Measurements from ENCODE around the gene PGAM5. TPM values are rescaled to one million over a fixed set of nuclear protein-coding genes. Genes with fewer than 3 reads are reported as not detected.
A peak's percentile ranks its signal among the peaks of the same experiment; 100 is the strongest.
"Not testable (repeated sequence)": the region's sequence is repeated elsewhere in the genome, so short reads cannot be mapped to it uniquely, and the experiment has no call there.

PGAM5 gene
- total RNA-seq, 2 experiments from 2014 or later = 12.8 to 15.1 TPM

DNA sequence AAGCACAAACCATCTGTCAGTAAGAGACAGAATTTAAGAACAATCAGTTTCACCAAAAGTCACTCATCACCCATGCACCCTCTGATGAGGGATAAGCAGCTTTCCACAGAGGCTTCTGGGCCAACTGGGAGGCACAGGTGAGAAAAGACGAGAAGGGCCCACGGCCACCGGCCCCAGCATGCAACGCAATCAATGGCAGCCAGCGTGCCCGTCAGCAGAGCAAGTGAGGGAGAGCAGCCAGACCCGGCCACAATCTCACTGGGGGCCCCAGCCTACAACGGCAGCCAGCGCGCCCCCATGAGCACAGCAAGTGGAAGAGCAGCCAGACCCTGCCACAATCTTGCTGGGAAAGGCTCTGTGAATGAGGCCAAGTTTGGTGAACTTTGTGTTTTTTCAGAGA lies 37.7 kb downstream of the PGAM5 start:
- H3K27me3 Mint-ChIP-seq = no peaks in the 10 kb centered on the region
- H3K27me3 ChIP-seq (ENCODE audit: control insufficient read depth in 1 of 2, insufficient read depth in 2 of 2, low read length in 2 of 2) = no peaks in the 10 kb centered on the region
- intact Hi-C loops (cut with DNase I, micrococcal nuclease) = no loop called here
- DNase-seq (no peak), ATAC-seq (ENCODE audit: poor library complexity) (no peak)
- no peak overlapping the region for H3K4me3 Mint-ChIP-seq
- H3K9me3 ChIP-seq (ENCODE audit: control insufficient read depth in 1 of 2, insufficient read depth in 1 of 2, low read length in 2 of 2) = no peaks in the 10 kb centered on the region
- CTCF ChIA-PET = no interaction called here
- peaks cover 3% of the 10 kb centered on the region for H3K4me1 ChIP-seq (ENCODE audit: insufficient read depth, low read length)
- H3K4me1 Mint-ChIP-seq (ENCODE audit: low read depth) = peaks cover 8% of the 10 kb centered on the region
- POLR2A ChIA-PET = no interaction called here
- H3K36me3 Mint-ChIP-seq (ENCODE audit: low read depth) = peaks cover 80% of the 10 kb centered on the region
- no peaks in the 10 kb centered on the region for H3K9me3 Mint-ChIP-seq
- no peak overlapping the region for H3K27ac ChIP-seq (ENCODE audit: low read depth in 1 of 2, low read length in 2 of 2)
- TF ChIP-seq CTCF (IDR thresholded peaks at IDR 0.05) = no peak
- no peak overlapping the region for H3K4me3 ChIP-seq (ENCODE audit: low read length)
- no peak overlapping the region for H3K27ac Mint-ChIP-seq
- peaks cover 89% of the 10 kb centered on the region for H3K36me3 ChIP-seq (ENCODE audit: insufficient read depth, low read length)

DNA sequence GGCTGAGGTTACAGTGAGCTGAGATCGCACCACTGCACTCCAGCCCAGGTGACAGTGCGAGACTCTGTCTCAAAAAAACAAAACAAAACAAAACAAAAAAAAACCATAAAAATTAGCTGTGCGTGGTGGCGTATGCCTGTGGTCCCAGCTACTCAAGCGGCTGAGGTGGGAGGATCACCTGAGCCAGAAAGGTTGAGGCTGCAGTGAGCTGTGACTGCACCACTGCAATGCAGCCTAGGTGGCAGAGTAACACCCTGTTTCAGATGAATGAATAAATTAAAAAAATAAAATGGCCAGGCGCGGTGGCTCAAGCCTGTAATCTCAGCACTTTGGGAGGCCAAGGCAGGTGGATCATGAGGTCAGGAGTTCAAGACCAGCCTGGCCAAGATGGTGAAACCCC lies 43.0 kb downstream of the PGAM5 start:
- H3K4me3 ChIP-seq (ENCODE audit: low read length); H3K9me3 ChIP-seq (ENCODE audit: control insufficient read depth in 1 of 2, insufficient read depth in 1 of 2, low read length in 2 of 2); H3K27ac ChIP-seq (ENCODE audit: low read depth in 1 of 2, low read length in 2 of 2); H3K27ac Mint-ChIP-seq; CTCF ChIA-PET; H3K27me3 ChIP-seq (ENCODE audit: control insufficient read depth in 1 of 2, insufficient read depth in 2 of 2, low read length in 2 of 2); H3K27me3 Mint-ChIP-seq; intact Hi-C loops (cut with DNase I, micrococcal nuclease); H3K9me3 Mint-ChIP-seq; DNase-seq; H3K4me3 Mint-ChIP-seq; ATAC-seq (ENCODE audit: poor library complexity): not testable (repeated sequence)
- POLR2A ChIA-PET = interaction anchor here (0.6 kb wide), 1 partner anchor 203 kb away, joined by 3 read pairs; no protein-coding TSS in a partner anchor
- Histone ChIP-seq H3K4me1 (ENCODE audit: insufficient read depth, low read length) (peaks cover 11% of the 10 kb centered on the region), H3K36me3 (ENCODE audit: insufficient read depth, low read length) (peaks cover 61% of the 10 kb centered on the region)
- Mint-ChIP-seq H3K4me1 (ENCODE audit: low read depth) (peaks cover 12% of the 10 kb centered on the region), H3K36me3 (ENCODE audit: low read depth) (peaks cover 48% of the 10 kb centered on the region)

DNA sequence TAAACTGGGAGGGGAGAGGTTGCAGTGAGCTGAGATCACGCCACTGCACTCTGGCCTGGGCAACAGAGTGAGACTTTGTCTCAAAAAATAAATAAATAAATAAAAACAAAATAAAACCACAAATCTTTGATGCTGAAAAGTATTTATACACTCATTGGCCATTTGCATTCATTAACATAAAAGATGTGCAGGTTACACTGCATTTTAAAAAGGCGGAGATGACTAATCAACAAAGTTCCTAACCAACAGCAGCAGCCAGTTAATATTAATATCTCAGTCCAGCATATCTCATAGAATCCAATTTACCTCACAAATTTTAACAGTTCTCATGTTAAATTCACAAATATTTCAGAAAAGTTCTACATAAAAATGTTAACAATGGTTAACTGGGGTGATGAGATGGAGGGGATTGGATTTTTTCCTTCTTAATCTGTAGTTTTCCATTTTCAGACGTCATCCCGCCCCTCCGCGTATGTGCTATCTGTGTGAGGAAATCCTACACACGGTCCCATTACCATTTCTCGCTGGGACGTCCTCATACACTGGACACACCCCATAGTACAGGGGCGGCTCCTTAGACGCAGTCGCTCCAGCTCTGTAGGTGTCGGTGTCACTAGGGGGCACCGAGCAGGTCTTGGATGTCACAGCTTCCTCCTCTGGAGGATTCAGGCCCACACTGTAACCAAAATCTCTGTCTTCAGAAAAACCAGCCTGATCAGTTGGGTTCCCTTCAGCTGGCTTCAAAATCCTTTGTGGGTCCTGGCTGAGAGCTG lies 43.7 kb downstream of the PGAM5 start:
- no peaks in the 10 kb centered on the region for H3K9me3 ChIP-seq (ENCODE audit: control insufficient read depth in 1 of 2, insufficient read depth in 1 of 2, low read length in 2 of 2)
- DNase-seq = no peak
- no peak for TF ChIP-seq CTCF (IDR thresholded peaks at IDR 0.05)
- peaks cover 15% of the 10 kb centered on the region for H3K4me1 ChIP-seq (ENCODE audit: insufficient read depth, low read length)
- no peaks in the 10 kb centered on the region for H3K9me3 Mint-ChIP-seq
- H3K27me3 ChIP-seq (ENCODE audit: control insufficient read depth in 1 of 2, insufficient read depth in 2 of 2, low read length in 2 of 2) = no peaks in the 10 kb centered on the region
- no peak overlapping the region for H3K4me3 ChIP-seq (ENCODE audit: low read length)
- no peak overlapping the region for H3K27ac ChIP-seq (ENCODE audit: low read depth in 1 of 2, low read length in 2 of 2)
- peak overlapping the region; percentile 33 for H3K27ac Mint-ChIP-seq
- peaks cover 15% of the 10 kb centered on the region for H3K4me1 Mint-ChIP-seq (ENCODE audit: low read depth)
- ATAC-seq (ENCODE audit: poor library complexity) = no peak
- peaks cover 47% of the 10 kb centered on the region for H3K36me3 Mint-ChIP-seq (ENCODE audit: low read depth)
- H3K4me3 Mint-ChIP-seq = no peak overlapping the region
- H3K36me3 ChIP-seq (ENCODE audit: insufficient read depth, low read length) = peaks cover 56% of the 10 kb centered on the region
- intact Hi-C loops (cut with DNase I, micrococcal nuclease) = no loop called here
- H3K27me3 Mint-ChIP-seq = no peaks in the 10 kb centered on the region
- ChIA-PET CTCF (no interaction called here), POLR2A (interaction anchor here (0.6 kb wide), 1 partner anchor 203 kb away, joined by 3 read pairs; no protein-coding TSS in a partner anchor)

- H3K27ac Mint-ChIP-seq; ATAC-seq (ENCODE audit: poor library complexity); H3K4me3 ChIP-seq (ENCODE audit: low read length); POLR2A ChIA-PET; H3K27me3 ChIP-seq (ENCODE audit: control insufficient read depth in 1 of 2, insufficient read depth in 2 of 2, low read length in 2 of 2); H3K27ac ChIP-seq (ENCODE audit: low read depth in 1 of 2, low read length in 2 of 2); intact Hi-C loops (cut with DNase I, micrococcal nuclease); H3K4me3 Mint-ChIP-seq; H3K9me3 ChIP-seq (ENCODE audit: control insufficient read depth in 1 of 2, insufficient read depth in 1 of 2, low read length in 2 of 2); H3K9me3 Mint-ChIP-seq; CTCF ChIA-PET; H3K27me3 Mint-ChIP-seq; DNase-seq: not testable (repeated sequence)
- Mint-ChIP-seq H3K4me1 (ENCODE audit: low read depth) (peaks cover 37% of the 10 kb centered on the region), H3K36me3 (ENCODE audit: low read depth) (peaks cover 32% of the 10 kb centered on the region)
- peaks cover 18% of the 10 kb centered on the region for H3K36me3 ChIP-seq (ENCODE audit: insufficient read depth, low read length)
- H3K4me1 ChIP-seq (ENCODE audit: insufficient read depth, low read length) = peaks cover 39% of the 10 kb centered on the region
Observed at GRCh38 chr12:132758825-132759224, 48.2 kb downstream of the PGAM5 start.
